HCT116 (cell line): Measurements from ENCODE around the gene EXOC6B. TPM values are rescaled to one million over a fixed set of nuclear protein-coding genes. Genes with fewer than 3 reads are reported as not detected.

Experiments
- ATAC-seq: fragments of 200-7000 bp; cut with Tn5 transposase; 2 replicates; pipeline ENCODE4 v1.9.1; 2020; ENCODE audit warnings: mild to moderate bottlenecking, moderate library complexity
- BruUV-seq: library from RNA; stranded (reverse); fragments of 400-500 nt; replicated peaks from 2 replicates; lab custom pipeline; 2021; lab: Mats Ljungman, UMichigan
- CTCF ChIA-PET: fragments of 300-600 bp; sonication (Branson Sonifier 250); formaldehyde crosslinking; loops from one replicate; lab custom pipeline; 2021; ENCODE audit warnings: antibody characterized with exemption; lab: Charles Lee
- POLR2A ChIA-PET: fragments of 300-600, 350-600 bp; sonication (Branson Sonifier 250); formaldehyde crosslinking; loops from one replicate; lab custom pipeline; 2021; ENCODE audit warnings: antibody characterized with exemption; lab: Charles Lee
- RAD21 ChIA-PET, 2 experiments: fragments of 300-600 bp; sonication (Branson Sonifier 250); formaldehyde crosslinking; loops; one replicate each; lab custom pipeline; 2023; ENCODE audit warnings: low total read pairs in 2 of 2; ENCODE audit not compliant: uncharacterized antibody in 2 of 2, unreplicated experiment in 2 of 2, low non-redundant PET in 1 of 2; lab: Charles Lee
- DNase-seq: peaks from one replicate; pipeline ENCODE4 v3.0.0-alpha.2; 2010; ENCODE audit warnings: low read depth, low spot score
- H2AFZ ChIP-seq: fragments of 200-600 bp; shearing (Covaris generic), sonication (generic); 2 replicates; pipeline ENCODE4 v1.6.1; 2017; ENCODE audit warnings: low read depth, mixed run types, mixed read lengths, antibody characterized with exemption, low read length; ENCODE audit not compliant: poor library complexity, severe bottlenecking
- H3K27ac ChIP-seq: 2 replicates; pipeline ENCODE4 v1.5.1; 2012; ENCODE audit warnings: low read depth, low read length
- H3K27me3 ChIP-seq: fragments of 200-600 bp; sonication (generic); 2 replicates; pipeline ENCODE4 v1.6.1; 2016; ENCODE audit warnings: mixed run types, low read length, mixed read lengths; ENCODE audit not compliant: insufficient read depth
- H3K36me3 ChIP-seq, 2 experiments: fragments of 200-500 bp in 1 of 2; fragments of 200-600 bp in 1 of 2; sonication (Bioruptor generic) in 1 of 2; sonication (generic) in 1 of 2; 2 replicates each; pipeline versions ENCODE4 v1.5.1 to v1.6.1; 2014 to 2016; ENCODE audit warnings: low read length in 2 of 2, inconsistent platforms in 1 of 2, mixed read lengths in 1 of 2, mixed run types in 1 of 2; ENCODE audit not compliant: insufficient read depth in 2 of 2, control insufficient read depth in 1 of 2
- H3K4me1 ChIP-seq, 2 experiments: fragments of 200-600 bp in 1 of 2; sonication (generic) in 1 of 2; 2 replicates each; pipeline versions ENCODE4 v1.5.1 to v1.6.1; 2012 to 2017; ENCODE audit warnings: low read length in 2 of 2, inconsistent platforms in 1 of 2, mild to moderate bottlenecking in 1 of 2, mixed read lengths in 1 of 2, mixed run types in 1 of 2, moderate library complexity in 1 of 2; ENCODE audit not compliant: insufficient read depth in 2 of 2, control insufficient read depth in 1 of 2
- H3K4me2 ChIP-seq: fragments of 200-600 bp; sonication (generic); 2 replicates; pipeline ENCODE4 v1.6.1; 2017; ENCODE audit warnings: mixed run types, low read length, mixed read lengths
- H3K4me3 ChIP-seq, 2 experiments: fragments of 200-600 bp in 1 of 2; sonication (generic) in 1 of 2; replicated peaks in 1 of 2; 2 replicates each; pipeline ENCODE4 v1.5.1; 2011 to 2016; ENCODE audit warnings: low read length in 2 of 2, control low read depth in 1 of 2, low read depth in 1 of 2, mild to moderate bottlenecking in 1 of 2, mixed read lengths in 1 of 2, mixed run types in 1 of 2
- H3K79me2 ChIP-seq: fragments of 200-600 bp; sonication (generic); 2 replicates; pipeline ENCODE4 v1.6.1; 2017; ENCODE audit warnings: mild to moderate bottlenecking, mixed run types, low read length, moderate library complexity, mixed read lengths; ENCODE audit not compliant: insufficient read depth
- H3K9ac ChIP-seq: fragments of 200-600 bp; sonication (generic); 2 replicates; pipeline ENCODE4 v1.6.1; 2016; ENCODE audit warnings: low read length, mixed read lengths
- H3K9me2 ChIP-seq: fragments of 200-600 bp; sonication (generic), shearing (Covaris generic); 2 replicates; pipeline ENCODE4 v1.6.1; 2017; ENCODE audit warnings: mixed run types, mild to moderate bottlenecking, moderate library complexity; ENCODE audit not compliant: insufficient read depth
- H3K9me3 ChIP-seq, 2 experiments: fragments of 200-500 bp in 1 of 2; fragments of 200-600 bp in 1 of 2; sonication (Bioruptor generic) in 1 of 2; sonication (generic) in 1 of 2; 2 replicates each; pipeline ENCODE4 v1.6.1; 2014 to 2017; ENCODE audit warnings: low read length in 2 of 2, mixed read lengths in 2 of 2, inconsistent platforms in 1 of 2, low read depth in 1 of 2, mild to moderate bottlenecking in 1 of 2, mixed run types in 1 of 2, moderate library complexity in 1 of 2; ENCODE audit not compliant: control insufficient read depth in 1 of 2, insufficient read depth in 1 of 2
- H4K20me1 ChIP-seq: fragments of 200-600 bp; sonication (generic), shearing (Covaris generic); 2 replicates; pipeline ENCODE4 v1.6.1; 2017; ENCODE audit warnings: mixed run types, mild to moderate bottlenecking, moderate library complexity; ENCODE audit not compliant: insufficient read depth
- CBX3 ChIP-seq: IDR thresholded peaks from 2 replicates; pipeline ENCODE4 v1.6.1; 2012; ENCODE audit warnings: low read depth
- CTCF ChIP-seq, 3 experiments: fragments of 200-600 bp in 1 of 3; sonication (generic) in 1 of 3; IDR thresholded peaks in 2 of 3; conservative IDR thresholded peaks in 1 of 3; 2 replicates each; pipeline ENCODE4 v1.5.1; 2012 to 2017; ENCODE audit warnings: low read depth in 2 of 3, low read length in 2 of 3, antibody characterized with exemption in 1 of 3, borderline replicate concordance in 1 of 3, control low read depth in 1 of 3, mild to moderate bottlenecking in 1 of 3, mixed read lengths in 1 of 3, mixed run types in 1 of 3, moderate library complexity in 1 of 3; ENCODE audit not compliant: insufficient read depth in 1 of 3
- ELF1 ChIP-seq: IDR thresholded peaks from 2 replicates; pipeline ENCODE4 v1.6.1; 2012; ENCODE audit warnings: low read depth, borderline replicate concordance
- EZH2 ChIP-seq: fragments of 200-600 bp; sonication (generic); IDR thresholded peaks from 2 replicates; pipeline ENCODE4 v1.6.1; 2017; ENCODE audit warnings: antibody characterized with exemption, mixed run types
- POLR2A ChIP-seq: IDR thresholded peaks from 2 replicates; pipeline ENCODE4 v1.7.0; 2011; ENCODE audit warnings: borderline replicate concordance; ENCODE audit not compliant: insufficient read depth, insufficient read length; ENCODE audit errors: extremely low read depth
- RAD21 ChIP-seq: IDR thresholded peaks from 2 replicates; pipeline ENCODE4 v1.6.1; 2012; ENCODE audit warnings: low read depth, mild to moderate bottlenecking
- REST ChIP-seq: IDR thresholded peaks from 2 replicates; pipeline ENCODE4 v1.6.1; 2012; ENCODE audit warnings: low read depth
- YY1 ChIP-seq: IDR thresholded peaks from 2 replicates; pipeline ENCODE4 v1.6.1; 2011; ENCODE audit warnings: low read length, low read depth, moderate library complexity, mild to moderate bottlenecking; ENCODE audit not compliant: insufficient replicate concordance; ENCODE audit errors: extremely low read depth
- intact Hi-C: fragments of 100-400 bp; cut with micrococcal nuclease; formaldehyde crosslinking; loops from 2 replicates; pipeline ENCODE4 v1.10.0; 2022
- total RNA-seq: library from RNA; stranded (reverse); gene quantifications from one replicate; pipeline ENCODE4 v1.2.1, GENCODE V29; 2021; ENCODE audit not compliant: unreplicated experiment

Gene EXOC6B
- total RNA-seq, 1 experiment from 2014 or later: 25.4 TPM

GRCh38 chr2:72137498-72138010 is 688.3 kb downstream of the EXOC6B start:
- Histone ChIP-seq H3K79me2 (no peaks in the 10 kb centered on the region), H3K27ac (no peak overlapping the region), H2AFZ (no peak overlapping the region), H3K27me3 (no peaks in the 10 kb centered on the region), H3K9me2 (no peaks in the 10 kb centered on the region), H4K20me1 (no peaks in the 10 kb centered on the region), H3K4me3 (no peak overlapping the region), H3K4me2 (peak overlapping the region; percentile 13; the same call in 1 of the 2 replicates), H3K36me3 (no peaks in the 10 kb centered on the region; a peak in 1 of 4 replicates), H3K9me3 (no peaks in the 10 kb centered on the region), H3K4me1 (peaks cover 6 to 13% of the 10 kb centered on the region in 2 experiments; a peak in 2 of 4 replicates), H3K9ac (no peak overlapping the region)
- BruUV-seq: no TSS peak
- ATAC-seq (peak; percentile 95), DNase-seq (no peak)
- RAD21 ChIA-PET: no interaction called here
- CTCF ChIA-PET: interaction anchor here (2.0 kb wide), 1 partner anchor 214 kb away, joined by 7 read pairs; no protein-coding TSS in a partner anchor
- POLR2A ChIA-PET: no interaction called here
- TF ChIP-seq CTCF (IDR thresholded peaks at IDR 0.05 in 2 of 3, conservative IDR thresholded peaks at IDR 0.05 in 1 of 3; ENCODE audit: borderline replicate concordance in 1 of 3, insufficient read depth in 1 of 3, low read depth in 2 of 3, low read length in 2 of 3) (peak; percentile 96 to 98 (median 98)), YY1 (peak; percentile 62), RAD21 (peak; percentile 74), ELF1 (no peak), EZH2 (no peak)
- intact Hi-C loops: no loop called here

GRCh38 chr2:72136933-72137497 is 688.8 kb downstream of the EXOC6B start:
- no peak overlapping the region; the same call in 1 of the 2 replicates for H3K27ac ChIP-seq
- DNase-seq: no peak
- intact Hi-C loops: no loop called here

More at GRCh38 chr2:72136933-72137497, 688.8 kb downstream of the EXOC6B start:
- ChIA-PET RAD21 (no interaction called here), CTCF (interaction anchor here (2.0 kb wide), 1 partner anchor 214 kb away, joined by 7 read pairs; no protein-coding TSS in a partner anchor), POLR2A (no interaction called here)
- Histone ChIP-seq H3K79me2 (no peaks in the 10 kb centered on the region), H4K20me1 (no peaks in the 10 kb centered on the region), H3K4me1 (peaks cover 6 to 13% of the 10 kb centered on the region in 2 experiments; a peak in 2 of 4 replicates), H3K9me3 (no peaks in the 10 kb centered on the region), H3K4me2 (no peak overlapping the region), H3K36me3 (no peaks in the 10 kb centered on the region; a peak in 1 of 4 replicates), H3K27me3 (no peaks in the 10 kb centered on the region), H3K9ac (no peak overlapping the region), H2AFZ (no peak overlapping the region), H3K4me3 (no peak overlapping the region), H3K9me2 (no peaks in the 10 kb centered on the region)
- no TSS peak for BruUV-seq
- TF ChIP-seq POLR2A (no peak), REST (no peak), CBX3 (no peak)
- peak; percentile 43 for ATAC-seq
